Activated naive CD4-positive, alpha-beta T cell treated with Interleukin-2 at 50 U/mL for 16 hours (primary cell): ENCODE results near the gene ANKRD33.

Experiments
- DNase-seq: peaks from one replicate; pipeline ENCODE4 v3.0.0-alpha.2; 2020

ANKRD33 gene

DNA sequence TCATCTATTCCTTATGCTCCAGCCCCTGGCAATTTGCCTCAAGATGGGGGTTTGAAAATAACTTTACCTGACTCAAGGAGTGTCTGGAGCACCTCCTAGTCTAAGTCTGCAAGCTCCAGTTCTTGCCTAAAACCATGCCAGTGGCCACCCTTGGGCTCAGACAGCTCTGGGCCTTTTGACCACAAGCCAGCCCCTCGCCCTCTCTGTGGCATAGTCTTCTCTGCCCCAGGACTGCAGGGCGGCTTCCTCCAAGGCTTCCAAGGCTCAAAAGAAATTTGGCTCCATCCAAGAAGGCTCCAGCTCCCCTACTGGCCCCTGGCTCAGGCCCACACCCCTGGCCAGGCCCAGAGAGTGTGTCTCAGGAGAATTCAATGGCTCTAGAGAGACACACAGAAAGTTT is 34.2 kb downstream of the ANKRD33 start:
- DNase-seq: no peak

DNA sequence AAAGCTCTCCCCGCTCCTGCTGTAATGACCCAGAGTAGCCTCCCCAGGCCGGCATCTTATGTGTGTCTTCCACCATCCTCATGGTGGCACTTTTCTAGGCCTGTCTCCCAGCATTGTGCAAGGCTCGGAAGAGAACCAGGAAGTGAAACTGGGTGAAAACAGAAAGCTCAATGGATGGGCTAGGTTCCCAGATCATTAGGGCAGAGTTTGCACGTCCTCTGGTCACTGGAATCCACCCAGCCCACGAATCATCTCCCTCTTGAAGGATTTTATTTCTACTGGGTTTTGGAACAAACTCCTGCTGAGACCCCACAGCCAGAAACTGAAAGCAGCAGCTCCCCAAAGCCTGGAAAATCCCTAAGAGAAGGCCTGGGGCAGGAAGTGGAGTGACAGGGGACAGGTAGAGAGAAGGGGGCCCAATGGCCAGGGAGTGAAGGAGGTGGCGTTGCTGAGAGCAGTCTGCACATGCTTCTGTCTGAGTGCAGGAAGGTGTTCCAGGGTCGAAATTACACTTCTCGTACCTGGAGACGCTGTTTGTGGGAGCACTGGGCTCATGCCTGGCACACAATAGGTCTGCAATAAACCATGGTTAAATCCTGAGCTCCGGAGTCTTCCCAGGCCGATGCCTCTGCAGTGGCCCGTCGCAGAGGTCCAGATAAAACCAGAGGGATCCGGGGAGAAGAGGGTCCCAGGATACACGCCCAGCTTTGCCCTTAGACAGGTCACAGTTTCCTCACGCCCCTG is 35.0 kb downstream of the ANKRD33 start:
- DNase-seq: no peak

DNA sequence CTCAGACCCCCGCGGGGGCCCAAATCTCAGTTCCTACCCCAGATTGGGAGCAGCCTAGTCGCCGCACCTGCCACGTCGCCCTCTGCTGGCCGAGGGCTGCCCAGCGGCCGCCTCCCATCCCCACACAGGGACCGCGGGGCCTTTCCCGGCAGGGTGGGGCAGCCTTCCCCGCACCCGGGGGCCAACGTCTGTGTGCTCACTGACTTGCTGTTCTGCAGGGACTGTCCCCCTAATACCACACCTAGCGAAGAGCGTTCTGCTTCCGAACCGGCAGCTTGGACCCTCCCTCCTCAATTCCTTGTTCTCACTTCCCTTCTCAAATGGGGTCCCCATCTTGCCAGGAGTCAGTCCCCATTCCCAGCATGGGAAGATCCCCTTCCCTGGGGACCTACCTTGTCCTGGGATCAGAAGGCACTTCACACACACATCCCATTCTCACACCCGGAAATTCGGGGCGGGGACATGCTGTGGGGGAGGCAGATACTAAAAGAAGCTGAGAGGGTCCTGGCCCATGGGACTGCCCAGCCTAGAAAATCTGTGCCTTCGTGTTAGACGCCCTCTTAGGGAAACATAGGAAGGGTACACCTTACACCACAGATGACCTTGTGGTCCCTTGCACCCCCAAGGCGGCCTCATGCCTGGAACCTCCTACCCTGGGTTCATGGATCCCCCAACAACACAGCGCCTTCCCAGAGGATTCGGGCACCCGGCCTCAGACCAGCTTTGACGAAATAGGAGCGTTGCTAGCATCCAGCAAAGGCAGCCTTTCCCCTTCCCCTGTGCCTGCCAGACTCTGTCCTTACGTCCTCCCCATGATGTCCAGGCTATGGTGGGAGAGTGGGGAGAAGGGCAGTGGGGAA is 35.8 kb downstream of the ANKRD33 start:
- peak; percentile 64 for DNase-seq

DNA sequence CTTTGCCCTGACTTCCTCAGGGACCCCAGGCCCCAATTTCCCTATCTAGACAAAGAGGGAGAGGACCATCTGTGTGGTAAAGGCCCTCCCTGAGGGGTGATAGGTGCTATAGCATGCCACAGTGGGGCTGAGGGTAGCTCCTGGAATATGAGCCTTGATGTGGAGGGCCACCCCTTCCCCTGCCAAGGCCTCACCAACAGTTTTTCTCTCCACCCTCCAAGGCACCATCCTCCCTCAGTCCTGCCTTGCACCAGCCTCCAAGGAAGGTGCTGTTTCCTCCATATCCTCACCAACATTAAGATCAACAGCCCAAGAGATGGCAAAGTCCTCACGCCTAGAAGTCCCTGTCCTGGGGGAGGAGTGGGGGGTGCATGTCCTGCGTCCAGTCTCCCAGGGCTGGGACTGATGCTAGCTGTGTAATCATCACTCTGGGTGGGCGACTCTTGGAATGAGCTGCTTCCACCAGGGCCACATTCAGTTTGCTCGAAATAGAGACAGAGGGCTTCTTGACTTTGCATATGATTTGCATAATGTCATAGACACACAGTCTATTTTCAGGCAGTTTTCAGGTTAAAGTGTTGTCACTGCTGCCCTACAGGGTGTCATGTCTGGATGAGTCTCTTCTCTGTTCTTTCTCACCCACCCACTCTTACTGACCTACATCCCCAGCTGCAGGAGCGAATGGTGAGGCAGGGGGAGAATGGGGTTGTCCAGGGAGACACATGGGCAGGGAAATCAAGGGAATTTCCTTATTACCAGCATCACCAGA is 36.8 kb downstream of the ANKRD33 start:
- DNase-seq: no peak

DNA sequence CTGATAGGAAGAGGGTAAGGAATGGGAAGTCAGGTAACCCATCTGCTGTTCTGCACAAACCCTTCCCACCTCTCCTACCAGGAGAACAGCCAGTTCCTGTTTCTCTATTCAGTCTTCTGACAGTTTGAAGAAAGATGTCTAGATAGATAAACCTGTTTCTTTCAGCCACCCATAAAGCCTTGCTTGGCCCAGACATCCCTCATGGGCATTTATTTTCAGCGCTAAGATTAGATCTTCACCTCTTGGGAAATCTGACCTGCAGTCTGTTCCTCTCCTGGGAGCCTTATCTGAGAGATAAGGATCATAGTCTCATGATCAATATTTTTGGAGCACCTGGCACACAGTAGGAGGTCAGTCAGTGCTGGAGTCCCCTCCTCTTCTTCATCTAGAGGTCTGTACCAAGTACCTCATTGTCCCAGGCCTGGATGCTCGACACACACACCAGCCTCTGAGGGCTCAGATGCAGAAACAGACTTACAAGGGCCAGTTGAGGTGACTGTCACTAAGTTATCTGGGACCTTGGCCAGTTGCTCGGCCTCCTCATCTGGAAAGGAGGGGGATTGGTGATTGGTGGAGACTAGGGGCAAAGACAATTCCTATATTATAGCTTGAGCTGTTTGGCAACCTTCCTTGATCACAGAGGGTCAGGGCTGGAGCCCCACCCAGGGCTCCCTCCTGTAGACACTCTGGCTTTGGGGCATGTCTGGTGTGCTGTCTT is 37.6 kb downstream of the ANKRD33 start:
- DNase-seq: no peak

DNA sequence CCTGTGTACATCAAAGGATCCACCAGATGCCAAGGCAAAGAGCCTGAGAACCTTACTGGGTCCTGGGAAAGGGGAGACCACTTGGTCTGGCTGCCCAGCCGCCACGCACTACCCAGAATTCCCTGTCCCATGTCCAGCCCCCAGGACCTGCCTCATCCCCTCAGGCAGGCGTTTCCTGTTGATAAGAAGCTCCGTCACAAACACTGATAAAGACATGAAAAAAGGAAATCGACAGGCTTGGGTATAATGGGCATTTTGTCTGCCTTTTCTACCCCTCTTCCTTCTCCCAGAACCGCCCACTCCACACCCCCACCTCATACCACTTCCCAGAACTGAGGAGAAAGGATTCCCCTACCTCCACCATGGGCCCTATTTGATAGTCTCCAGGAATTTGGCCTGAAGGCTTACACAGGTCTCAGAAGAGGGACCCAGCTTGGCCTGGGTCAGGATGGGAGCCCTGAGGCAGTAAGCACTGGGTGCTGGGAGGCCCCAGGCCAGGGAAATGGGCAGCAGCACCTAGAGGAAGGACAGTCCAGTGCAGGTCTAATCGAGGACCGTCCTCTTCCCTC is 38.2 kb downstream of the ANKRD33 start:
- no peak for DNase-seq

DNA sequence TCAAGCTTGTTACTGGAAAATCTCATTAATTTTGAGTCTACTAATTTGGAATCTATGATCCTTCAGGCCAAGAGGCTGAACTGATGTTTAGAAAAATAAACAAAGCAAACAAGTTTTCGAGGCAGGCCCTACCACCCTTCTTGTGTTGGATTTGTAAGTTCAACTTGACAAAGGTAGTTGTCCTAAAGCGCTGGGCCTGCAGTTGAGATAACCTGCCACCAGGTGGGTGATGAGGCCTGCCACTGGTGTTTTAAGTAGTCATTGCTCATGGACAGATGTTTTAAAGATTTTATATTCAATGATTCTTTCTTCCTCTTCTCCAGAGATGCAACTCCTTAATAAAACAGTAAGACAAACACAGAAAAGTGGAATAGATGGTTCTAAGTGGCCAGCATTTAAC is 38.8 kb downstream of the ANKRD33 start:
- DNase-seq: peak; percentile 60

DNA sequence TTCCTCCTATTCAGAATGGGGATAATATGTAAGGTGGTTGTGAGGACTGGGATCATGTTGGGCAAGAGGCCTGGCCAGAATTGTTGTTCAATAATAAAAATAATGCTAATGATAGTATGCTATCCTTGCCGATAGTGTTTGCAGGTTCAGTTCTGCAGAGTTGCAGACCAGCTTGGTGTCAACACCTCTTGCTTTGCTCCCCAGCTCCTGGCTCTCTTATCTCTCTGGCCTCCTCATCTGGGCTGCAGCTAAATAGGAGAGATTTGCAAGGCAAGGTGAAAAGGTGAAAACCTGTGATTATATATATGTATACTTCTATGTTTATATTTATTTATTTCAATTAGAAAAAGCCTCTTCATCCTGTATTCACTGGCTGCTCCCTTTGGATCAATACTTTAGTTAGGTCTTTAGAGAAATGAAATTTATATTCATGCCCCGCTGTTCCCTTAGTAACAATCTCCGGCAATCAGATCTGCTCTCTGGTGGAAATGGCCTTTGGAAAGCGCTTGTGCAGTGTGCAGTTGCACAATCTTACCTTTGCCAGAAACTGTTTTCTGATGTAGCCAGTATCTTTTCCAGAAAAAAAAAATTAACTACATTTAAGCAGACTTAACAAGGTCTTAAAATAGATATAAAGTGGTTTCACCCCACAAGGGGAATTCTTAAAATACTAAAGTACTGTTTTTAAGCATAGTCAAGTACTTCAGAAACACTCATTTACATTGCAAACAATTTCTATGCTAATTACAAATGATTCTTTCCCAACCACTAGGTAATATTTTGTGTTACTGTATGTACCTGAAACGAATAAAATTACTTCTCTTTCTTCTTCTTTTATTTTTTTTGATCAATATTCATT is 44.5 kb downstream of the ANKRD33 start:
- no peak for DNase-seq

DNA sequence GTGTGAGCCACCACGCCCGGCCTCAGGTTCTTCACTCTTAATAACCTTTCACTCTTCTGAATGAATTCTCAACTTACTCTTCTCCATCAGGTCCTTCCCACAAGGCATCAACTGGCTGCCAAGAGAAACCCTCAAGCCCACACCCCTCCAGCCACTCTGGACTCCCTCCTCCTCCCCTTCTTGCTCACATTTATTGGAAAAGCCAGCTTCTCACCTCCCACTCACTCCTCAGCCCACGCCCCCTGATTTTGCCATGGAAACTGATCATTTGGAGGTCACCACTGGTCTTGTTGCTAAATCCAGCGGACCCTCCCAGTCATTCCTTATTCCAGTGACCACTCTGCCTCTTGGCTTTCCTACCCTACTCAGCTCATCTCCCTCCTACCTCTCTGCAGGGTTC is 46.2 kb downstream of the ANKRD33 start:
- no peak for DNase-seq

DNA sequence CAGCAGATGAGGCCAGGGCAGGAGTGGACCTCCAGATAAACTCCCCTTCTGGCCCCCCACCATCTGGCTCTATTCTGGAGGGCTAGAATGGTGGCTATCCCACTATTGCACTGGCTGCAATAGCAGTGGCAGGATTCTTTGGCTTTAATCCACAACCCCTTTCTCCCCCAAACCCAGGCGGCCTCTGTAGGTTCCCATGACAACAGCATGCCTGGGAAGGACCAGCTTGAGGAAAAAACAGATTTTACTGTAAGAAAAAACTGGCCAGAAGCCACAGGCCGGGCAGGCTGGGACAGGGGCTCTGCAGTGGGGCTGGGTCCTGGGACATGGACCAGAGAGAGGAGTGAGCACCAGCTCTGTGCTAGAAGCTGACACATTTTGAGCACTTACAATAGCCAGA is 50.0 kb downstream of the ANKRD33 start:
- DNase-seq: no peak

DNA sequence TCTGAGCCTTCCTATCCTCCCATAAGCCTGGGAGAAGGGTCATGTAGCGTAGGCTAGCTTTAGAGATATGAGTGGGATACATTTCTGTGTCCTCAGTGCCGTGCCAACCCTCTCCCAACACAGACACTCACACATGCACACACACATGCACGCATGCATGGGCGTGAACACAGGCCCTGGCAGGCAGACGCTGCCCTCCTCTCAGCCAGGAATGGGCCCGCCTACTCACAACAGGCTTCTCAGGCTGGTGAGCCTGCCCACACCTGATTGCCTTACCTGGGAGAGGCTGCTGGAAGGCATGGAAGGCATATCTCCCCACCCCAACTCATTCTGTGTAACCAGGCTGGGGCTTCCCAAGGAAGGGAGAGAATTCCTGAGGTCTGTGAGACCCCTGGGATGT is 50.8 kb downstream of the ANKRD33 start:
- no peak for DNase-seq

DNA sequence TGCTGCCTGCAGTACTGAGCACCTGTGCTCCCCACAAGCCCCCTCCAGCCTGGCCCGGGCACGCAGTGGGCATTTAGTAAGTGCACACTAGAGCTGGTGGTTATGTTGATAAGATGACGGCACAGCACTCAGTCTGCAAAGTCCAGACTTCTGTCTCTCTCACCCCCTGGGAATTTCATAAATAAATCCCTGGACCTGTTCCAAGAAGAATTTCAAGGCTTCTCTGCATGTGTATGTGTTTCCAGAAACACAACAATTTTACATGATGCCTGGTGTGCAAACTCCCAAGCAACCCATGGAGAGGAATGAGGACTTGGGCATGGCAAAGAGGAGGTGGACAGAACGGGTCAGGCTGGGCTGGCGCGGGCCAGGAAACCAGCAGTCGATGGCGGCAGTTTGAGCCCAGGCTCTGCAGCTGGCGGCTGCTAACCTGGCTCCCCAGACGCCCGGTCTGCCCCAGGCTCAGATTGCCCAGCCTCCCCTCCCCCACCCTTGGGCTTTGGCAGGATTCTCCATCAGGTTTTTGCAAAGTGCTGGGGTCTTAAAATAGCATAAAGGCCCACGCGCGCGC is 53.2 kb downstream of the ANKRD33 start:
- DNase-seq: no peak
